GM18519 (cell line): ENCODE data around the gene MIXL1.
"Not testable (repeated sequence)": the region's sequence is repeated elsewhere in the genome, so short reads cannot be mapped to it uniquely, and the experiment has no call there.

Experiments used
- ATAC-seq: cut with Tn5 transposase; IDR thresholded peaks from one replicate; pipeline ENCODE4 v1.9.1; 2021; ENCODE audit warnings: mild to moderate bottlenecking, moderate library complexity; ENCODE audit not compliant: unreplicated experiment, low FRiP score

Gene MIXL1

GRCh38 chr1:226272233-226272902, 48.9 kb downstream of the MIXL1 start:
- not testable (repeated sequence) for ATAC-seq

GRCh38 chr1:226274138-226274537, 50.7 kb downstream of the MIXL1 start:
- ATAC-seq = no peak

GRCh38 chr1:226276077-226276682, 52.7 kb downstream of the MIXL1 start:
- ATAC-seq = no peak
